Transverse colon (tissue), 4 donors: Measurements from ENCODE around the gene KRT35. TPM values are rescaled to one million over a fixed set of nuclear protein-coding genes. Genes with fewer than 3 reads are reported as not detected.

Source experiments
- DNase-seq: peaks from one replicate; pipeline ENCODE4 v3.0.0-alpha.2; 2019
- H3K27ac ChIP-seq, 4 donors: fragments of 200-600 bp; sonication (generic); 2 replicates each; pipeline ENCODE4 v1.5.1; 2016 to 2018; ENCODE audit warnings: inconsistent platforms in 4 of 4
- H3K27me3 ChIP-seq: fragments of 200-600 bp; sonication (generic); 2 replicates; pipeline ENCODE4 v1.5.1; 2017; ENCODE audit warnings: inconsistent platforms
- H3K36me3 ChIP-seq, 4 donors: fragments of 200-600 bp; sonication (generic); 2 replicates each; pipeline ENCODE4 v1.5.1; 2017 to 2019; ENCODE audit warnings: inconsistent platforms in 4 of 4
- H3K4me1 ChIP-seq, 4 donors: fragments of 200-600 bp; sonication (generic); 2 replicates each; pipeline ENCODE4 v1.5.1; 2017 to 2020; ENCODE audit warnings: inconsistent platforms in 4 of 4
- H3K4me3 ChIP-seq, 4 donors: fragments of 200-600 bp; sonication (generic); 1 replicate in 1 of 4; 2 replicates in 3 of 4; pipeline versions ENCODE4 v1.5.1 to v1.6.1; 2017 to 2019; ENCODE audit warnings: inconsistent platforms in 4 of 4
- H3K9me3 ChIP-seq, 2 donors: fragments of 200-600 bp; sonication (generic); 2 replicates each; pipeline ENCODE4 v1.5.1; 2017 to 2019; ENCODE audit warnings: inconsistent platforms in 2 of 2
- EP300 ChIP-seq: sonication (generic); formaldehyde crosslinking; IDR thresholded peaks from one replicate; pipeline ENCODE4 v1.6.1; 2017; ENCODE audit warnings: antibody characterized with exemption, low read depth
- POLR2A ChIP-seq: fragments of 450-650 bp; IDR thresholded peaks from one replicate; pipeline ENCODE4 v1.6.1; 2016; ENCODE audit warnings: antibody characterized with exemption, mild to moderate bottlenecking, moderate library complexity
- POLR2AphosphoS5 ChIP-seq, 3 donors: sonication (generic); formaldehyde crosslinking; IDR thresholded peaks; one replicate each; pipeline ENCODE4 v1.6.1; 2016; ENCODE audit warnings: antibody characterized with exemption in 3 of 3
- WGBS, 2 donors: methylation state at CpG; one replicate each; pipeline ENCODE4 v1.1.5; 2018; ENCODE audit warnings: low coverage in 1 of 2; 5-methylcytosine and 5-hydroxymethylcytosine counted together
- in situ Hi-C, 4 donors: fragments of 200-750 bp; cut with MboI; loops; one replicate each; pipeline versions ENCODE4 v1.15.0 to v1.15.1; 2017; ENCODE audit warnings: low sequenced_read_pairs in 3 of 4, low pct_ligation_motif_present in 1 of 4, low pct_unique_long_range_greater_than_20kb in 1 of 4
- intact Hi-C: fragments of 100-400 bp; cut with DNase I; formaldehyde crosslinking; loops from one replicate; pipeline ENCODE4 v1.15.1; 2023; ENCODE audit warnings: low total_unique reads
- total RNA-seq, 4 donors: library from RNA; depleted of rRNA; stranded (reverse); fragments of >200 nt; gene quantifications; one replicate each; pipeline ENCODE4 v1.1.0, GENCODE V29; 2016
- TF ChIP-seq, protein P1 (sequence below), 5 experiments: fragments of 200-600 bp in 3 of 5; fragments of 450-650 bp in 2 of 5; sonication (generic) in 3 of 5; IDR thresholded peaks; 1 replicate in 2 of 5; 2 replicates in 3 of 5; pipeline ENCODE4 v1.5.1; 2016 to 2017; ENCODE audit warnings: antibody characterized with exemption in 5 of 5, inconsistent platforms in 3 of 5, mild to moderate bottlenecking in 2 of 5, moderate library complexity in 1 of 5

Gene KRT35
- total RNA-seq, 4 donors from 2014 or later: not detected

DNA sequence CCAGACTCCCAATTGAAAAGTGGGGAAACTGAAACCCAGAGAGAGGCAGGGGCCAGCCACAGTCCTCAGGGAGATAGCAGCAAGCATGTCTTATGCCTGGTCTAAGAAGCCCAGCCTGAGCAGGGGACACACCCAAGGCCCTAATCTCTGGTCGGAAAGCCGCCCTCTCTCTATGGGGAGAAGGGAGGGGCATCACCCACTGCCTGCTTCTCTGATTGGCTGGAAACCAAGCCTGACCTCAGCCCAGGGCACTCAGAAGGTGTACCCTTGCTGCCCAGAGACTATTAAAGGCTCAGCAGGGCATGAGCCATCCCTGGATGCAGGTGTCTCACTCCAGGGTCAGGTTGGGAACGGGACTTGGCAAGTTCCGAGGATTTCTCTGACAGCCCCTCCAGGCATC, 30.2 kb upstream of the KRT35 start:
- no peaks in the 10 kb centered on the region for H3K36me3 ChIP-seq
- peak; percentile 76 for DNase-seq
- 40% methylated on average over 4 of the region's 4 CpGs; no CpG with 5 or more reads in 1 of the 2 donors for WGBS, 2 donors
- peak overlapping the region in 3 of 4 donors; percentile 48 to 56 (median 53) for H3K27ac ChIP-seq
- in situ Hi-C loops: no loop called here
- H3K27me3 ChIP-seq: no peaks in the 10 kb centered on the region
- intact Hi-C loops: no loop called here
- H3K4me3 ChIP-seq: no peak overlapping the region
- H3K4me1 ChIP-seq: peaks cover 0 to 15% (median 8%) of the 10 kb centered on the region in 4 donors
- TF ChIP-seq POLR2AphosphoS5 (IDR thresholded peaks at IDR 0.05): no peak
- H3K9me3 ChIP-seq: no peaks in the 10 kb centered on the region

DNA sequence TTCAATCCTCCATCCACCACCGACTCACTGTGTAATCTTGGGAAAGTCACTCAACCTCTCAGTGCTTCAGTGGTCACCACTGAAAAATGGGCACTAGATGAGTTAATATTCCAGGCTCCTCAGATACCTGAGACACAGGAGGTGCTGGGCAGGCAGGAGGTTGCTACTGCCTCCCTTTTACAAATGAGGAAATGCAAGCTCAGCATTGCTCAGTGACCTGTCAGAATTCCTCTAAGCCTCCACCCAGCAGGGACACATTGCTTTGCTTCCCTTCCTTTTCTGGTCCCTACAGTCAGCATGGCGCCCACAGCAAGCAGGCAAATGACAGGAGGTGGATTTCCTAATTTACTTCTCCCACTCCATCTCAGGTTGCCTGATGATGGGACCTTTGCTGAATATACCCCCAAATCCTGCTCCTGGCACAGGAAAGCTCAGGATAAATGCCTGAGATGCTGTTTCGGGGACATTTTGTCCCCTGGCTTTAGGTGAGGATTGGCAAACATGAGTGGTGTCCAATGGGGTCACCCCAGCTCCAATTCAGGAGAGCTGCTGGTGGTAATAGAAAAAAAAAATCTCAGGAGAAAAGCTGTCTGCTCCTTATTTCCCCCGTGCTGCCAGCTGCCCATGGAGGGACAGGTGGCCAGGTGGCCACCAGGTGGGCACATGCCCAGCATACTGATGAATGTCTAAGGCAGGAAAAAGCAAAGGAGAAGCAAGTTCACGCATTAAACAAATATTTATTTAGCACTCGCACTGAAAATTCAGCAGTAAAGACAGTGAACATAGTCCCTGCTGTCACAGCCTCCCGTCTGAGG, 29.5 kb upstream of the KRT35 start:
- intact Hi-C loops (no loop called here), in situ Hi-C loops (no loop called here)
- H3K9me3 ChIP-seq: no peaks in the 10 kb centered on the region
- H3K27ac ChIP-seq: peak overlapping the region in 3 of 4 donors; percentile 48 to 56 (median 53)
- H3K4me1 ChIP-seq: peaks cover 0 to 15% (median 8%) of the 10 kb centered on the region in 4 donors
- WGBS, 2 donors: 33 to 61% methylated on average over 3 to 7 of the region's 7 CpGs
- H3K27me3 ChIP-seq: no peaks in the 10 kb centered on the region
- no peaks in the 10 kb centered on the region for H3K36me3 ChIP-seq
- TF ChIP-seq EP300: no peak
- TF ChIP-seq POLR2A: no peak
- TF ChIP-seq, protein P1, sequence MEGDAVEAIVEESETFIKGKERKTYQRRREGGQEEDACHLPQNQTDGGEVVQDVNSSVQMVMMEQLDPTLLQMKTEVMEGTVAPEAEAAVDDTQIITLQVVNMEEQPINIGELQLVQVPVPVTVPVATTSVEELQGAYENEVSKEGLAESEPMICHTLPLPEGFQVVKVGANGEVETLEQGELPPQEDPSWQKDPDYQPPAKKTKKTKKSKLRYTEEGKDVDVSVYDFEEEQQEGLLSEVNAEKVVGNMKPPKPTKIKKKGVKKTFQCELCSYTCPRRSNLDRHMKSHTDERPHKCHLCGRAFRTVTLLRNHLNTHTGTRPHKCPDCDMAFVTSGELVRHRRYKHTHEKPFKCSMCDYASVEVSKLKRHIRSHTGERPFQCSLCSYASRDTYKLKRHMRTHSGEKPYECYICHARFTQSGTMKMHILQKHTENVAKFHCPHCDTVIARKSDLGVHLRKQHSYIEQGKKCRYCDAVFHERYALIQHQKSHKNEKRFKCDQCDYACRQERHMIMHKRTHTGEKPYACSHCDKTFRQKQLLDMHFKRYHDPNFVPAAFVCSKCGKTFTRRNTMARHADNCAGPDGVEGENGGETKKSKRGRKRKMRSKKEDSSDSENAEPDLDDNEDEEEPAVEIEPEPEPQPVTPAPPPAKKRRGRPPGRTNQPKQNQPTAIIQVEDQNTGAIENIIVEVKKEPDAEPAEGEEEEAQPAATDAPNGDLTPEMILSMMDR (IDR thresholded peaks at IDR 0.05): no peak
- TF ChIP-seq POLR2AphosphoS5 (IDR thresholded peaks at IDR 0.05): no peak
- no peak for DNase-seq
- H3K4me3 ChIP-seq: no peak overlapping the region

DNA sequence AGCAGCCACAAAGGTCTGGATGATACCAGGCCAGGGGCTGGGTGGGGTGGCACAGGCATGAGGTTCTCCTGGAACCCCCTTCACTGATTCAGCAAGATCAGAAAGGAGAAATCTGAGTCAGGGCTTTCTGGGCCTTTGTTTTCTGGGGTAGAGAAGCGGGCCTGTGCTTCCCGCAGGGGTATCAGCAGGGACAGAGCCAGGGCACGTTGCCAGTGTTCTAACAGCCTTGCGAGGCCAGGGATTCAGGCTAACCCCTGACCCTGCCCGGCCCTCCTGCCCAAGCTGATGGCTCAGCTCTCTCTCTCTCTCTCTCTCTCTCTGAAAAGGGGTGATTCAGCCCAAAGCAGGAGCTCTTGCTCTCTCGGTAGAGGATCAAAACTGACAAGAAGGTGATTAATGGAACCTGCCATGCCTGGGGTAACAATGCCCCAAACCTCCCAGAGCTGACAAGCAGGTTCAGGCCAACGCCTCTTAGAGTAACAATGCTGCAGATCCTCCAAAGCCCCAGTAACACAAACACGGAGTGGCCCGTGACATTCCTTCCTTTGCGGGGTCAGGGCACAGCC, 26.4 kb upstream of the KRT35 start:
- Histone ChIP-seq H3K4me3 (no peak overlapping the region), H3K27ac (no peak overlapping the region), H3K4me1 (peaks cover 0 to 15% (median 8%) of the 10 kb centered on the region in 4 donors), H3K36me3 (no peaks in the 10 kb centered on the region), H3K27me3 (no peaks in the 10 kb centered on the region), H3K9me3 (no peaks in the 10 kb centered on the region)
- in situ Hi-C loops (no loop called here), intact Hi-C loops (no loop called here)
- no peak for DNase-seq
- TF ChIP-seq EP300: no peak
- TF ChIP-seq, protein P1 (IDR thresholded peaks at IDR 0.05): no peak
- TF ChIP-seq POLR2AphosphoS5 (IDR thresholded peaks at IDR 0.05): no peak
- TF ChIP-seq POLR2A: no peak
- WGBS, 2 donors: 70% methylated on average over 7 of the region's 10 CpGs; no CpG with 5 or more reads in 1 of the 2 donors

DNA sequence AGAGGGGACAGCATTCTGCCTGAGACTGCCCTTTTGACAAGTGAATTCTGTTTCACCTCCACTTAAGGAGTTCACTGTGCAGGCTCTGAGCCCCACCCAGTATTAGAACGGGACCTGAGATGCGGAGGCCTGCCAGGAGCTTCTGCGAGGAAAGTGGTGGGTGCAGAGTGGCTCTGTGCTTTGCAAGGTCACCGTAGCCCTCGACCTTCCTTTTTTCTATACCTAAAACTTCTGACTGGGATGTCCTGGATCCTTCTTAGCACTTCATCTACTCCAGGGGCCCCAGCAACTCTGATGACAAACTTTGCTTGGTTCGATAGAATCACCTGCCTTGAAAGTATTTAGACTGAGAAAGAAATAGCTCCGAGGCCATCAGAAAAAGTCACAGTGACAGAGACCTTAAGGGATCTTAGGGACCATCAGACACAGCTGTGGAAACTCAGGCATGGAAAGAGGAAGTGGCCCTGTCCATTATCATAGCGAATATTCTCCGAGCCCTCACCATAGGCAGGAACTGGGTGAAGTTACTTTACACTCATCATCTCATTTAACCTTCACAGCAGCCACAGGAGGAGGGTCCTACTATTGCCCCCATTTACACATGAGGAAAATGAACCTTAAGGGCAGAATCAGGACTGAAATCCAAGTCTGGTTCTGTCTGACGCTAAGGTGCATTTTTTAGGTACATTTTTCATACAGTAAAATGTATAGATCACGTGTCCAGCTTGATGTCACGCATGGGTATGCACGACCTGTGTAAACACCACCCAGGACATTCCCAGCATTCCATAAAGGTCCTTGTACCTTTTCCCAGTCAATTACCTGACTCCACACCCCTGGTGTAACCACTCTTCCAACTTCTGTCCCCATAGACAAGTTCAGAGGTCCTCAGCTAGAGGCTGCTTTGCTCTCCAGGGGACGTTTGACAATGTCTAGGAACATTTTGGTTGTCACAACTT, 25.1 kb upstream of the KRT35 start:
- H3K9me3 ChIP-seq: no peaks in the 10 kb centered on the region
- no peak overlapping the region for H3K4me3 ChIP-seq
- H3K27me3 ChIP-seq: no peaks in the 10 kb centered on the region
- peaks cover 0 to 8% (median 6%) of the 10 kb centered on the region in 4 donors for H3K4me1 ChIP-seq
- no peak overlapping the region for H3K27ac ChIP-seq
- intact Hi-C loops (no loop called here), in situ Hi-C loops (no loop called here)
- DNase-seq: no peak
- no peaks in the 10 kb centered on the region for H3K36me3 ChIP-seq
- 74 to 79% methylated on average over 6 to 14 of the region's 14 CpGs for WGBS, 2 donors
- TF ChIP-seq POLR2A (no peak), POLR2AphosphoS5 (IDR thresholded peaks at IDR 0.05) (no peak), EP300 (no peak)
- TF ChIP-seq, protein P1 (IDR thresholded peaks at IDR 0.05): no peak
